Endothelial cell (in vitro differentiated cells): ENCODE data around the gene RTN4. TPM values are rescaled to one million over a fixed set of nuclear protein-coding genes. Genes with fewer than 3 reads are reported as not detected.

Source experiments
- DNase-seq: peaks from one replicate; pipeline ENCODE4 v3.0.0; 2021; ENCODE audit warnings: low spot score
- H3K27ac Mint-ChIP-seq: one replicate; pipeline ENCODE4 v1.8.0; 2021; ENCODE audit warnings: mixed read lengths, inconsistent platforms; ENCODE audit not compliant: unreplicated experiment
- H3K27me3 Mint-ChIP-seq: one replicate; pipeline ENCODE4 v1.8.0; 2021; ENCODE audit warnings: mild to moderate bottlenecking, moderate library complexity, mixed read lengths, inconsistent platforms; ENCODE audit not compliant: unreplicated experiment
- H3K36me3 Mint-ChIP-seq: one replicate; pipeline ENCODE4 v1.8.0; 2021; ENCODE audit warnings: mild to moderate bottlenecking, low read depth, mixed read lengths, inconsistent platforms; ENCODE audit not compliant: unreplicated experiment
- H3K4me1 Mint-ChIP-seq: one replicate; pipeline ENCODE4 v1.8.0; 2021; ENCODE audit warnings: mild to moderate bottlenecking, mixed read lengths, inconsistent platforms; ENCODE audit not compliant: unreplicated experiment
- H3K4me3 Mint-ChIP-seq: one replicate; pipeline ENCODE4 v1.8.0; 2021; ENCODE audit warnings: mild to moderate bottlenecking, mixed read lengths, inconsistent platforms; ENCODE audit not compliant: unreplicated experiment
- H3K9me3 Mint-ChIP-seq: one replicate; pipeline ENCODE4 v1.8.0; 2021; ENCODE audit warnings: mixed read lengths, inconsistent platforms; ENCODE audit not compliant: unreplicated experiment
- CTCF ChIP-seq: fragments of 200-600 bp; sonication (generic); IDR thresholded peaks from one replicate; pipeline ENCODE4 v1.5.0; 2021; ENCODE audit warnings: antibody characterized with exemption; ENCODE audit not compliant: unreplicated experiment
- total RNA-seq: library from RNA; stranded (reverse); fragmentation: NEBNext Ultra II Directional; extraction: Animal tissue kit (Norgen Biotek cat#: 25700); gene quantifications from one replicate; pipeline ENCODE4 v1.2.1, GENCODE V29; 2021; ENCODE audit not compliant: unreplicated experiment

The RTN4 gene
- total RNA-seq, 1 donor from 2014 or later = 264 TPM

DNA sequence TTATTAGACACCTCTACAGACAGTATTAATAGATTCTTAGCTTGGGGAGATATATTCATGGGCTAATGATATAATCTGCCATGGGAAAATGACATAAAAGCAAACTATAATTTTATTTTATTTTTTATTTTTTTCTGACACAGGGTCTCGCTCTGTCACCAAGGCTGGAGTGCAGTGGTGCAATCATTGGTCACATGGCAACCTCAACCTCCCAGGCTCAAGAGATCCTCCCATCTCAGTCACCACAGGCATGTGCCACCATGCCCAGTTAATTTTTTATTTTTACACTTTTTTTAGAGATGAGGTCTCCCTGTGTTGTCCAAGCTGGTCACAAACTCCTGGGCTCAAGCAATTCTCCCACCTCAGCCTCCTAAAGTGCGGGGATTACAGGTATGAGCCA is 39.3 kb downstream of the RTN4 start:
- TF ChIP-seq CTCF = no peak
- H3K36me3 Mint-ChIP-seq = no peaks in the 10 kb centered on the region
- no peaks in the 10 kb centered on the region for H3K9me3 Mint-ChIP-seq
- peaks cover 3% of the 10 kb centered on the region for H3K27me3 Mint-ChIP-seq
- no peak overlapping the region for H3K27ac Mint-ChIP-seq
- DNase-seq = no peak
- H3K4me3 Mint-ChIP-seq = no peak overlapping the region
- H3K4me1 Mint-ChIP-seq = peaks cover 54% of the 10 kb centered on the region

- peaks cover 54% of the 10 kb centered on the region for H3K4me1 Mint-ChIP-seq
- no peak for TF ChIP-seq CTCF
- no peak overlapping the region for H3K4me3 Mint-ChIP-seq
- H3K27me3 Mint-ChIP-seq = peaks cover 3% of the 10 kb centered on the region
- DNase-seq = no peak
- H3K36me3 Mint-ChIP-seq = no peaks in the 10 kb centered on the region
- no peak overlapping the region for H3K27ac Mint-ChIP-seq
- no peaks in the 10 kb centered on the region for H3K9me3 Mint-ChIP-seq
Measured at GRCh38 chr2:55010149-55010591, 40.1 kb downstream of the RTN4 start.

- peaks cover 2% of the 10 kb centered on the region for H3K27me3 Mint-ChIP-seq
- H3K36me3 Mint-ChIP-seq = no peaks in the 10 kb centered on the region
- no peaks in the 10 kb centered on the region for H3K9me3 Mint-ChIP-seq
- H3K4me3 Mint-ChIP-seq = no peak overlapping the region
- DNase-seq = no peak
- no peak overlapping the region for H3K27ac Mint-ChIP-seq
- no peak for TF ChIP-seq CTCF
- peaks cover 50% of the 10 kb centered on the region for H3K4me1 Mint-ChIP-seq
Measured at GRCh38 chr2:55009277-55010060, 40.8 kb downstream of the RTN4 start.

- H3K4me3 Mint-ChIP-seq = no peak overlapping the region
- no peak overlapping the region for H3K27ac Mint-ChIP-seq
- peaks cover 1% of the 10 kb centered on the region for H3K27me3 Mint-ChIP-seq
- no peaks in the 10 kb centered on the region for H3K9me3 Mint-ChIP-seq
- no peak for DNase-seq
- TF ChIP-seq CTCF = no peak
- H3K36me3 Mint-ChIP-seq = no peaks in the 10 kb centered on the region
- H3K4me1 Mint-ChIP-seq = peaks cover 38% of the 10 kb centered on the region
Measured at GRCh38 chr2:55006306-55006705, 43.9 kb downstream of the RTN4 start.

DNA sequence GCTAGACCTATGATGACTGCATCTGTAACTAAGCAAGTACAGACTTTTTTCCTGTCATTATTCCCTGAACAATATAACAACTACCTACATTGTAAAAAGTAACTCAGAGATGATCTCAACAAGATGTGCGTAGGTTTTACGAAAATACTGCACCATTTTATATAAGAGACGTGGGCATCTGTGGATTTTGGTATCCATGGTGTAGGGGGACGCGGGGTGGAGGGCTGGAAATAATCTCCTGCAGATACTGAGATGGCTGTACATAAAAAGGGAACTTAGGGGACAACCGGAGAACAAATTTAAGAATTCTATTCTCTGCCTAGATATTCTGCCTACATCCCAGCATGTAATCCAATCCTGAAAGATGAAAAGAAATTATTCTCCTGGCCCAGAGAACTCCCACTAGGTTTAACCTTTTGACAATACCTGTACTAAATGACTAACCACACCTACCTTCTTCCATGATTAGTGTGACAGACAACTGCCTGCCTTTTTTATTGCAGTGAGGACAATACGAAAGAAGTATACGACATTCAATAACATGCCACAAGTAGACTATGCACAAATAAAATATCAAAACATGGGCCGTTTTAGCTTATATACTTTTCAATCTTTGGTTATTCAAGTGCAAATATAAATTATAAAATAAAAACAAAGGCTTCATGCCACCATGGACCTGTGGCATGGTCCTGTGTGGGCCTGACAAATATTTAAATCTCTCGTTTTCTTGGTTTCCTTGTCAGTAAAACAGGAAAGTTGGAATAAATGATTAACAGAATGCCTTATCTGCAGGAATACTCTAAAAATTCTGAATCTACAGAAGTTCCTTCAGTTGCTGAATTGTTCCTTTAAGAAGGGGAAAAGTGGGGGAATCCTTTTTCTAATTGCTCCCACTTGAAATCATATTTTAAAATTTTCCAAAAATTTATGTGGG is 46.3 kb downstream of the RTN4 start:
- Mint-ChIP-seq H3K4me3 (no peak overlapping the region), H3K4me1 (peaks cover 33% of the 10 kb centered on the region), H3K9me3 (no peaks in the 10 kb centered on the region), H3K27me3 (peaks cover 1% of the 10 kb centered on the region), H3K36me3 (no peaks in the 10 kb centered on the region), H3K27ac (no peak overlapping the region)
- no peak for DNase-seq
- TF ChIP-seq CTCF = no peak
